ENCODE results near the gene ITGA7. TPM values are rescaled to one million over a fixed set of nuclear protein-coding genes. Genes with fewer than 3 reads are reported as not detected.

Gene ITGA7
- total RNA-seq, 1 experiment from 2014 or later: 14.7 TPM

GRCh38 chr12:55734595-55734994 lies 26.9 kb upstream of the ITGA7 start:
- no TSS peak for BruUV-seq (replicated peaks)
- no peaks in the 10 kb centered on the region for H3K9me3 ChIP-seq (ENCODE audit: low read depth, low read length, poor library complexity, severe bottlenecking)
- no peaks in the 10 kb centered on the region for H3K27me3 ChIP-seq (replicated peaks; ENCODE audit: insufficient read depth, low read depth, low read length, poor library complexity)
- DNase-seq (ENCODE audit: low spot score): no peak
- peaks cover 25% of the 10 kb centered on the region for H3K4me1 ChIP-seq (ENCODE audit: insufficient read depth, low read length, poor library complexity, severe bottlenecking)
- H3K4me3 ChIP-seq (ENCODE audit: low read depth, low read length, poor library complexity, severe bottlenecking): no peak overlapping the region
- TF ChIP-seq CTCF (conservative IDR thresholded peaks at IDR 0.05; ENCODE audit: low read depth, low read length): no peak
- TF ChIP-seq EZH2 (IDR thresholded peaks at IDR 0.05; ENCODE audit: borderline replicate concordance, low read depth, low read length, poor library complexity, severe bottlenecking): no peak
- POLR2A ChIA-PET (ENCODE audit: low non-redundant PET): interaction anchor here (0.7 kb wide), 1 partner anchor 13 kb away, joined by 3 read pairs; no protein-coding TSS in a partner anchor
- CTCF ChIA-PET: interaction anchor here (0.6 kb wide), 1 partner anchor 55 kb away, joined by 5 read pairs; no protein-coding TSS in a partner anchor
- no peak overlapping the region for H3K27ac ChIP-seq (ENCODE audit: low read depth, low read length, poor library complexity, severe bottlenecking)
- no peaks in the 10 kb centered on the region for H3K36me3 ChIP-seq (ENCODE audit: insufficient read depth, low read length, poor library complexity, severe bottlenecking)
- intact Hi-C loops (cut with micrococcal nuclease; ENCODE audit: unreplicated experiment): no loop called here

DNA sequence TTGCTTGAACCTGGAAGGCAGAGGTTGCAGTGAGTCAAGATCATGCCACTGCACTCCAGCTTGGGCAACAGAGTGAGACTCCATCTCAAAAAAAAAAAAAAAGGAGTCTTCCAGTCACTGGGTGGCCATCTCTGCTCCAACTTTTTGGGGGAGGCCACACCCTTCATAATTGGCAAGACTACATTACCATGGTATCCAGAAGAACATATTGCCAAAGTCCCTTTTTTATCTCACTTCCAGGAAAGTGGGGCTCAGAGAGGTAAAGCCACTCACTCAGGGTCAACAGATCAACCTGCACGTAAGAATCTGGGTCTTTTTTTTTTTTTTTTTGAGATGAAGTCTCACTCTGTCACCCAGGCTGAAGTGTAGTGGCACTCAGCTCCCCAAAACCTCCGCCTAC lies 26.2 kb upstream of the ITGA7 start:
- ChIA-PET CTCF (interaction anchor here (0.6 to 0.7 kb wide), 2 partner anchors 11 to 54 kb away, joined by 5 to 7 read pairs; no protein-coding TSS in a partner anchor), POLR2A (ENCODE audit: low non-redundant PET) (interaction anchor here (0.6 to 0.7 kb wide), 2 partner anchors 12 to 102 kb away, joined by 3 to 4 read pairs; no protein-coding TSS in a partner anchor)
- no TSS peak for BruUV-seq (replicated peaks)
- no peaks in the 10 kb centered on the region for H3K27me3 ChIP-seq (replicated peaks; ENCODE audit: insufficient read depth, low read depth, low read length, poor library complexity)
- H3K9me3 ChIP-seq (ENCODE audit: low read depth, low read length, poor library complexity, severe bottlenecking): no peaks in the 10 kb centered on the region
- H3K4me1 ChIP-seq (ENCODE audit: insufficient read depth, low read length, poor library complexity, severe bottlenecking): peaks cover 26% of the 10 kb centered on the region
- intact Hi-C loops (cut with micrococcal nuclease; ENCODE audit: unreplicated experiment): no loop called here
- no peak overlapping the region for H3K27ac ChIP-seq (ENCODE audit: low read depth, low read length, poor library complexity, severe bottlenecking)
- no peak overlapping the region for H3K4me3 ChIP-seq (ENCODE audit: low read depth, low read length, poor library complexity, severe bottlenecking)
- DNase-seq (ENCODE audit: low spot score): no peak
- no peaks in the 10 kb centered on the region for H3K36me3 ChIP-seq (ENCODE audit: insufficient read depth, low read length, poor library complexity, severe bottlenecking)
- TF ChIP-seq CTCF (conservative IDR thresholded peaks at IDR 0.05; ENCODE audit: low read depth, low read length) (no peak), EZH2 (IDR thresholded peaks at IDR 0.05; ENCODE audit: borderline replicate concordance, low read depth, low read length, poor library complexity, severe bottlenecking) (no peak)

GRCh38 chr12:55733021-55733555 lies 25.4 kb upstream of the ITGA7 start:
- POLR2A ChIA-PET (ENCODE audit: low non-redundant PET): no interaction called here
- no peak overlapping the region for H3K4me3 ChIP-seq (ENCODE audit: low read depth, low read length, poor library complexity, severe bottlenecking)
- TF ChIP-seq EZH2 (IDR thresholded peaks at IDR 0.05; ENCODE audit: borderline replicate concordance, low read depth, low read length, poor library complexity, severe bottlenecking): no peak
- TF ChIP-seq CTCF (conservative IDR thresholded peaks at IDR 0.05; ENCODE audit: low read depth, low read length): no peak
- H3K4me1 ChIP-seq (ENCODE audit: insufficient read depth, low read length, poor library complexity, severe bottlenecking): peaks cover 25% of the 10 kb centered on the region
- no peak for DNase-seq (ENCODE audit: low spot score)
- CTCF ChIA-PET: no interaction called here
- no peak overlapping the region for H3K27ac ChIP-seq (ENCODE audit: low read depth, low read length, poor library complexity, severe bottlenecking)
- intact Hi-C loops (cut with micrococcal nuclease; ENCODE audit: unreplicated experiment): no loop called here
- no peaks in the 10 kb centered on the region for H3K36me3 ChIP-seq (ENCODE audit: insufficient read depth, low read length, poor library complexity, severe bottlenecking)
- no peaks in the 10 kb centered on the region for H3K27me3 ChIP-seq (replicated peaks; ENCODE audit: insufficient read depth, low read depth, low read length, poor library complexity)
- no peaks in the 10 kb centered on the region for H3K9me3 ChIP-seq (ENCODE audit: low read depth, low read length, poor library complexity, severe bottlenecking)
- BruUV-seq (replicated peaks): no TSS peak
